ENCODE measurements around the gene FAM76B.
"Not testable (repeated sequence)": the region's sequence is repeated elsewhere in the genome, so short reads cannot be mapped to it uniquely, and the experiment has no call there.

Gene FAM76B

GRCh38 chr11:95789506-95790122 lies at the start of gene FAM76B:
TSS of gene FAM76B (minus strand) at chr11:95789782. CDS start at chr11:95789478, 304 bp downstream.
- DNase-seq (ENCODE audit: low spot score): peak; percentile 94

GRCh38 chr11:95835768-95836488 lies 46.3 kb upstream of the FAM76B start:
- DNase-seq (ENCODE audit: low spot score): peak; percentile 31

- DNase-seq (ENCODE audit: low spot score): no peak
These were observed 45.8 kb upstream of the FAM76B start for GRCh38 chr11:95835351-95835750.

- no peak for DNase-seq (ENCODE audit: low spot score)
These were observed 43.8 kb upstream of the FAM76B start for GRCh38 chr11:95833378-95833777.

- no peak for DNase-seq (ENCODE audit: low spot score)
These were observed 43.2 kb upstream of the FAM76B start for GRCh38 chr11:95832763-95833162.

- DNase-seq (ENCODE audit: low spot score): no peak
These were observed 41.8 kb upstream of the FAM76B start for GRCh38 chr11:95831198-95831883.

GRCh38 chr11:95829580-95830259 lies 40.1 kb upstream of the FAM76B start:
- DNase-seq (ENCODE audit: low spot score): no peak

GRCh38 chr11:95827696-95828095 lies 38.1 kb upstream of the FAM76B start:
- DNase-seq (ENCODE audit: low spot score): no peak

- DNase-seq (ENCODE audit: low spot score): no peak
These were observed 32.1 kb upstream of the FAM76B start for GRCh38 chr11:95821640-95822039.

GRCh38 chr11:95816037-95816436 lies 26.5 kb upstream of the FAM76B start:
- no peak for DNase-seq (ENCODE audit: low spot score)

- not testable (repeated sequence) for DNase-seq (ENCODE audit: low spot score)
These were observed 21.5 kb upstream of the FAM76B start for GRCh38 chr11:95811052-95811451.

GRCh38 chr11:95806464-95806863 lies 16.9 kb upstream of the FAM76B start:
- DNase-seq (ENCODE audit: low spot score): not testable (repeated sequence)

GRCh38 chr11:95805869-95806268 lies 16.3 kb upstream of the FAM76B start:
- DNase-seq (ENCODE audit: low spot score): no peak

- no peak for DNase-seq (ENCODE audit: low spot score)
These were observed 14.4 kb upstream of the FAM76B start for GRCh38 chr11:95803973-95804372.

GRCh38 chr11:95802806-95803205 lies 13.2 kb upstream of the FAM76B start:
- DNase-seq (ENCODE audit: low spot score): no peak

- no peak for DNase-seq (ENCODE audit: low spot score)
These were observed 10.9 kb upstream of the FAM76B start for GRCh38 chr11:95800438-95800837.

GRCh38 chr11:95799546-95799945 lies 10.0 kb upstream of the FAM76B start:
- no peak for DNase-seq (ENCODE audit: low spot score)

- DNase-seq (ENCODE audit: low spot score): no peak
These were observed 6.9 kb upstream of the FAM76B start for GRCh38 chr11:95796501-95796900.

GRCh38 chr11:95795627-95796295 lies 6.2 kb upstream of the FAM76B start:
- DNase-seq (ENCODE audit: low spot score): no peak

- no peak for DNase-seq (ENCODE audit: low spot score)
These were observed 4.5 kb upstream of the FAM76B start for GRCh38 chr11:95794086-95794485.

- no peak for DNase-seq (ENCODE audit: low spot score)
These were observed 3.5 kb upstream of the FAM76B start for GRCh38 chr11:95793116-95793515.

GRCh38 chr11:95792700-95793099 lies 3.1 kb upstream of the FAM76B start:
- DNase-seq (ENCODE audit: low spot score): no peak

Data from germinal center (tissue), 1 donor.